IPS DF 19.7 (cell line): ENCODE data around the gene LANCL1.

Experiments used
- DNase-seq: peaks from one replicate; pipeline ENCODE4 v3.0.0-alpha.2; 2013; ENCODE audit warnings: low read depth, low spot score

The LANCL1 gene

GRCh38 chr2:210476194-210477128 lies at the start of gene LANCL1:
LANCL1 (minus strand) TSS chr2:210476759; CDS start chr2:210476396, 363 bp downstream.
- DNase-seq, result peak; percentile 61

- no peak for DNase-seq
Measured at GRCh38 chr2:210524533-210524932, 48.0 kb upstream of the LANCL1 start.

DNA sequence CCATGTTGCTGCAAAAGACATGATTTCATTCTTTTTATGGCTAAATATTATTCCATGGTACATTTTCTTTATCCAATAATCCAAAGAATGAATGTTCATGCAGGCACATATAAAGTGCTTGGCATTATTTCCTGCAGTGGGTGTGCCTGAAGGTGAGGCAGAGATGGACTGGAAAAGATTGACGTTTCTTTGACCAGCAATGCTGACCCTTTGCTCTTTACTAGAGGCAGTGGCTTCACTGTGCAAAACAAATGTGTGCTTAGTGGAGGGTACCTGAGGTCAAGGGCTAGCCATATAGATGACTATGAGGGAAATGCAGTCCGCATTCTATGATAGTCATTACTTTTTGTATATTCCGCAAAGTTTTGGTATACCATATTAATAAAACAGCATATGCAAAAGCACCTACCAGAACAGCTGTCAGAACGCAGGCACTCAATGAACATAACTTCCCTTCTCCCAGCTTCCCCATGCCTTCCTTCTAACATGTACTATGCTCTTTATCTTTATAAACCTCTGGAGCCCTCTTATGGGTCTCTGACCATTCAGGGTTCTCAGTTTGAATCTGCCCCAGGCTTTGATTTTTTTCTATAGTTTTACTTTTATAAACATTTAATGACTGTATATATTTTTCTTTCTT lies 47.2 kb upstream of the LANCL1 start:
- no peak for DNase-seq

- no peak for DNase-seq
Measured at GRCh38 chr2:210522399-210522798, 45.8 kb upstream of the LANCL1 start.

DNA sequence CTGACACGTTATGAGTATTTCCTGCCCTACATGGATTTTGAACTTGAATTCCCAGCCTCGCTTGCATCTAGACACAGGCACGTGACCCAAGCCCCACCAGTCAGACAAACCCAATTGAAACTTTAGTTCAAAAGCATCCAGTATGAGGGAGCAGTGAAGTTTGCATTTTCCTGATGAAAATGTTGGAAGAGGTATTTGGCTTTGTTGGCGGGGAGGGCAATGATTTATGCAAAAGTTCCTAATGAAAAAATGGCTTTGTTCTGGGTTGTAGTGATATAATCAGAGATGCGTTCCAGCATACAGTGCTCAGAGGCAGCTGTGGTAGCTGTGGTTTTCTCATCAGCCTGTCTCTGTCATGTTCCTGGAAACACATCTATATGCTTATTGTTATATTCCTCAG lies 43.0 kb upstream of the LANCL1 start:
- DNase-seq, result no peak

DNA sequence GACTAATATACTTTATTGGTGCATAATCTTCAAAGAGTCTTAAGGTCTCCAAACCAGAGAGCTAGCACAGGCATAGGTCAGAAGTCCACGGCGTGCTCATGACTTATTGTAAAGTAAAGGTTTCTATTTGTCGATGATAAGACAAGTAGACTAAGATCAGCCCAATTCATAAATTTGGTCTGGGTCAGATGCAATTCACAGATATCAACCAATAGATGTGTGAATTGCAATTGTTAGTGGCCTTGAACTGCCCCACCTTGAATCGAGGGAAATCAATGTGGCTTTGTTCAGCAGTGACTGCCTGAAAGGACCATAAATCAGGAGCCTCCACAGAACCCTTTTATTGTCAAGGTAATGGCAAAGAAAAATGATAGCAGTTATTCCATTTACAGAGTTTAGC lies 40.7 kb upstream of the LANCL1 start:
- no peak for DNase-seq

- DNase-seq, result no peak
Measured at GRCh38 chr2:210515911-210516310, 39.4 kb upstream of the LANCL1 start.

- no peak for DNase-seq
Measured at GRCh38 chr2:210503725-210504191, 27.2 kb upstream of the LANCL1 start.

- DNase-seq, result peak; percentile 5
Measured at GRCh38 chr2:210503001-210503623, 26.6 kb upstream of the LANCL1 start.

DNA sequence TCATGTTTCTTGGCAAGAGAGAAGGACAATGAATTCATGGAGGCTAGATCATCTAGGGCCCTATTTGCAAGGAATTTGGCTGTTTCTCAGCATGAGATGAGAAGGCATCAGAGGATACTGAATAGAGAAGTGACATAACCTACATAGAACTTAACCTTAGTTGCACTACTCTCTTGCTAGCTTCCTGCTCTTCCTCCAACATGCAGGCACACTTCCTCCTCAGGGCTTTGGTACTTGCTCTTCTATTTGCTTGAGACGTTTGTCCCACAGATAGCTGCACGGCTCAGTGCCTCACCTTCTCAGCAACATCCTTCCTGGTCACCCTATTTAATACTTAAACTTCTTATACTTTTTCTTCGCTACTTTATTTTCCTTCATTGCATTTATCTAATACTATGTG lies 20.0 kb upstream of the LANCL1 start:
- no peak for DNase-seq

- DNase-seq, result no peak
Measured at GRCh38 chr2:210493528-210493927, 17.0 kb upstream of the LANCL1 start.

- no peak for DNase-seq
Measured at GRCh38 chr2:210481601-210482175, 5.1 kb upstream of the LANCL1 start.

DNA sequence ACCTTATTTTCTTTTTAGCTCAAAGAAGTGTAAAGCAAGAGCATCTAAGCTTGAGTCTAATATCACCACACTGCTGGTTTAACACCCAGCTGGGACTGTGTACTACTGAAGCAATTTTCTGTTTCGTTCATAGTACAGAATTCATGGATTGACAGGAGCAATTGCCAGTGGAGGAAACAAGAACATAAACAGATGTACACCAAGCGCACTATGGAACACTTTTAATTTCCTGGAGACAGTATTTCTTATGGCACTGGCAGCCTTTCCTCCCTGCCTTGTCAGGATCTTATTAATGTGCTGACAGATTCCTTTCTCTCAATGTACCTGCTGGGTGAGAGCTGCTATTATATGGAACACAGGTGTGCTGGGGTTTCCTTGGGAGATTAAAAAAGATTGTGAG lies 4.2 kb upstream of the LANCL1 start:
- DNase-seq, result no peak

GRCh38 chr2:210480079-210480478 lies 3.5 kb upstream of the LANCL1 start:
- no peak for DNase-seq

GRCh38 chr2:210478661-210479060 lies 2.1 kb upstream of the LANCL1 start:
- DNase-seq, result no peak

DNA sequence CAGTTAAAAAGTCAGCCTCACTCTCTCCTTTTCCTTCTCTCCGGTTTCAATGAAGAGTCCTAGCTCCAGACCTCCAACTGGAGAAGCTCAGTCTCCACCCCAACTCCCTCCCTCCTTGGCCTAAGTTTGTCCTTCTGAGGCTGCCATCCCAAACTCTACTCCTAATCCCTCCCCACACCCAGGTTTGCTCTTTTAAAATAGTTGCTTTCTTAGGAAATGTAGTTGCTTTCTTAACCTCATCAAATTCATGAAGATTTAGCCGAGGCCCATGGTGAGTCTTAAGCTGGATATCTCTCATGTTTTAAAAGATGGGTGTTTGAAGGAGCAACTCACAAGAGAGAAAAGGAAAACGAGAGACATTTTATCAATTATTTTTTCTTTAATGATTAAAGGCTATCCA lies 937 bp upstream of the LANCL1 start:
- peak; percentile 28 for DNase-seq

- DNase-seq, result no peak
Measured at GRCh38 chr2:210475706-210476105, 853 bp downstream of the LANCL1 start.

- DNase-seq, result no peak
Measured at GRCh38 chr2:210474776-210475175, 1.8 kb downstream of the LANCL1 start.

DNA sequence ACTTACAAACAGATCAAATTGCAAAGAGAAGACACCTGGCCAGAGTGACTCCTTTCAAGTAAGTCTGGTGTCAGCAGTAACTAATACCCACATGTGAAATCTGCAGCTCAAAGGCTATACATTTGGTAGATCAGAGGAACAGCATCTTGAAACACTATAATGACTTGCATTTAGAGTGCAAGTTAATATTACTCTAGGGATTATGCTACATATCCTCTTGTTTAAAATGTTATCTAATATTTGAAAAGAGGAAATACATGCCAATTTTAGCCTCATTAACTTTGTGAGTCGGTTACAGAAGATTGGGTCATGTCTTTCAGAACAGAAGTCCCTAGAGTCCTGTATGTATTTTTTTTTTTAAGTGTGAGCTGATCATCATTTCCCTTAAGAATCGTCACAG lies 15.2 kb downstream of the LANCL1 start:
- no peak for DNase-seq

GRCh38 chr2:210460322-210461227 lies 16.0 kb downstream of the LANCL1 start:
- DNase-seq, result no peak

GRCh38 chr2:210459880-210460279 lies 16.7 kb downstream of the LANCL1 start:
- DNase-seq, result no peak
